ENCODE results near the gene NOM1.
A peak's percentile ranks its signal among the peaks of the same experiment; 100 is the strongest.
"Not testable (repeated sequence)": the region's sequence is repeated elsewhere in the genome, so short reads cannot be mapped to it uniquely, and the experiment has no call there.

NOM1 gene

GRCh38 chr7:156947120-156947843 is 2.2 kb upstream of the NOM1 start:
- no peak overlapping the region for H3K27ac ChIP-seq
- TF ChIP-seq CTCF (IDR thresholded peaks at IDR 0.05) = no peak
- H3K9me3 ChIP-seq = no peaks in the 10 kb centered on the region
- peaks cover 19 to 25% of the 10 kb centered on the region in 2 experiments for H3K4me1 ChIP-seq (ENCODE audit: control insufficient read depth in 1 of 2, insufficient read depth in 1 of 2, low read depth in 1 of 2, low read length in 1 of 2)
- peaks cover under 1% of the 10 kb centered on the region for H3K36me3 ChIP-seq
- H3K27me3 ChIP-seq = peaks cover 64% of the 10 kb centered on the region
- no peak overlapping the region for H3K4me3 ChIP-seq (ENCODE audit: low read depth in 1 of 2, low read length in 1 of 2)

- Histone ChIP-seq H3K9me3 (no peaks in the 10 kb centered on the region), H3K27me3 (peaks cover 53% of the 10 kb centered on the region), H3K36me3 (peaks cover 12% of the 10 kb centered on the region), H3K27ac (no peak overlapping the region), H3K4me3 (ENCODE audit: low read depth in 1 of 2, low read length in 1 of 2) (peak overlapping the region; percentile 92 to 97), H3K4me1 (ENCODE audit: control insufficient read depth in 1 of 2, insufficient read depth in 1 of 2, low read depth in 1 of 2, low read length in 1 of 2) (peaks cover 19 to 25% of the 10 kb centered on the region in 2 experiments)
- no peak for TF ChIP-seq CTCF (IDR thresholded peaks at IDR 0.05)
Measured at GRCh38 chr7:156948361-156948760, 1.2 kb upstream of the NOM1 start.

- H3K36me3 ChIP-seq = peaks cover 31% of the 10 kb centered on the region
- no peaks in the 10 kb centered on the region for H3K9me3 ChIP-seq
- H3K27ac ChIP-seq = peak overlapping the region; percentile 21
- H3K4me1 ChIP-seq (ENCODE audit: control insufficient read depth in 1 of 2, insufficient read depth in 1 of 2, low read depth in 1 of 2, low read length in 1 of 2) = peaks cover 19 to 25% of the 10 kb centered on the region in 2 experiments
- peaks cover 32% of the 10 kb centered on the region for H3K27me3 ChIP-seq
- H3K4me3 ChIP-seq (ENCODE audit: low read depth in 1 of 2, low read length in 1 of 2) = peak overlapping the region; percentile 92 to 97
- TF ChIP-seq CTCF (IDR thresholded peaks at IDR 0.05) = no peak
Measured at GRCh38 chr7:156950381-156950858, 908 bp downstream of the NOM1 start.

- not testable (repeated sequence) for H3K27ac ChIP-seq; H3K4me3 ChIP-seq (ENCODE audit: low read depth in 1 of 2, low read length in 1 of 2); H3K9me3 ChIP-seq; H3K27me3 ChIP-seq
- Histone ChIP-seq H3K36me3 (peaks cover 54% of the 10 kb centered on the region), H3K4me1 (ENCODE audit: control insufficient read depth in 1 of 2, insufficient read depth in 1 of 2, low read depth in 1 of 2, low read length in 1 of 2) (peaks cover 19 to 25% of the 10 kb centered on the region in 2 experiments)
Measured at GRCh38 chr7:156953215-156953614, 3.7 kb downstream of the NOM1 start.

GRCh38 chr7:156954941-156955340 is 5.4 kb downstream of the NOM1 start:
- Histone ChIP-seq H3K27ac (no peak overlapping the region), H3K27me3 (no peaks in the 10 kb centered on the region), H3K9me3 (no peaks in the 10 kb centered on the region), H3K4me3 (ENCODE audit: low read depth in 1 of 2, low read length in 1 of 2) (no peak overlapping the region), H3K4me1 (ENCODE audit: control insufficient read depth in 1 of 2, insufficient read depth in 1 of 2, low read depth in 1 of 2, low read length in 1 of 2) (peaks cover 10 to 16% of the 10 kb centered on the region in 2 experiments), H3K36me3 (peaks cover 69% of the 10 kb centered on the region)
- TF ChIP-seq CTCF (IDR thresholded peaks at IDR 0.05) = no peak

GRCh38 chr7:156956727-156957126 is 7.2 kb downstream of the NOM1 start:
- no peaks in the 10 kb centered on the region for H3K4me1 ChIP-seq (ENCODE audit: control insufficient read depth in 1 of 2, insufficient read depth in 1 of 2, low read depth in 1 of 2, low read length in 1 of 2)
- no peak for TF ChIP-seq CTCF (IDR thresholded peaks at IDR 0.05)
- H3K27ac ChIP-seq = no peak overlapping the region
- peaks cover 84% of the 10 kb centered on the region for H3K36me3 ChIP-seq
- no peaks in the 10 kb centered on the region for H3K9me3 ChIP-seq
- no peak overlapping the region for H3K4me3 ChIP-seq (ENCODE audit: low read depth in 1 of 2, low read length in 1 of 2)
- H3K27me3 ChIP-seq = no peaks in the 10 kb centered on the region
